HEK293 (cell line): ENCODE results near the gene FGD6.

ENCODE experiments used
- CTCF ChIP-seq: fragments of 450-650 bp; formaldehyde crosslinking; IDR thresholded peaks from 2 replicates; pipeline ENCODE4 v1.5.1; 2016; ENCODE audit warnings: missing biosample characterization, missing genetic modification characterization
- REST ChIP-seq: fragments of 450-650 bp; formaldehyde crosslinking; IDR thresholded peaks from 2 replicates; pipeline ENCODE4 v1.5.1; 2016; ENCODE audit warnings: missing biosample characterization, missing genetic modification characterization
- ZBTB1 ChIP-seq: fragments of 450-650 bp; formaldehyde crosslinking; IDR thresholded peaks from 2 replicates; pipeline ENCODE4 v1.5.1; 2016; ENCODE audit warnings: missing biosample characterization, missing genetic modification characterization
- ZNF133 ChIP-seq: fragments of 450-650 bp; formaldehyde crosslinking; IDR thresholded peaks from 2 replicates; pipeline ENCODE4 v1.5.1; 2016; ENCODE audit warnings: missing biosample characterization, missing genetic modification characterization
- ZNF311 ChIP-seq: fragments of 450-650 bp; formaldehyde crosslinking; IDR thresholded peaks from 2 replicates; pipeline ENCODE4 v1.5.1; 2017; ENCODE audit warnings: missing biosample characterization, missing genetic modification characterization, borderline replicate concordance
- ZNF394 ChIP-seq: fragments of 450-650 bp; formaldehyde crosslinking; IDR thresholded peaks from 2 replicates; pipeline ENCODE4 v1.5.1; 2016; ENCODE audit warnings: missing biosample characterization, missing genetic modification characterization, mild to moderate bottlenecking, moderate library complexity, borderline replicate concordance
- ZNF555 ChIP-seq: fragments of 450-650 bp; formaldehyde crosslinking; conservative IDR thresholded peaks from 2 replicates; pipeline ENCODE4 v1.5.1; 2017; ENCODE audit warnings: missing biosample characterization, mild to moderate bottlenecking, missing genetic modification characterization, inconsistent platforms
- ZNF792 ChIP-seq: fragments of 450-650 bp; formaldehyde crosslinking; IDR thresholded peaks from 2 replicates; pipeline ENCODE4 v1.5.1; 2016; ENCODE audit warnings: missing biosample characterization, missing genetic modification characterization
- ZSCAN18 ChIP-seq: fragments of 450-650 bp; formaldehyde crosslinking; IDR thresholded peaks from 2 replicates; pipeline ENCODE4 v1.5.1; 2016; ENCODE audit warnings: missing biosample characterization, missing genetic modification characterization
- TF ChIP-seq, protein P1 (sequence below): fragments of 450-650 bp; formaldehyde crosslinking; IDR thresholded peaks from 2 replicates; pipeline ENCODE4 v1.5.1; 2016; ENCODE audit warnings: missing biosample characterization, missing genetic modification characterization
- TF ChIP-seq, protein P2 (sequence below): fragments of 450-650 bp; formaldehyde crosslinking; IDR thresholded peaks from 2 replicates; pipeline ENCODE4 v1.5.1; 2017; ENCODE audit warnings: missing biosample characterization, mild to moderate bottlenecking, missing genetic modification characterization, moderate library complexity
- TF ChIP-seq, protein P3 (sequence below): fragments of 450-650 bp; formaldehyde crosslinking; IDR thresholded peaks from 2 replicates; pipeline ENCODE4 v1.5.1; 2016; ENCODE audit warnings: missing biosample characterization, missing genetic modification characterization
- TF ChIP-seq, protein P4 (sequence below): fragments of 450-650 bp; formaldehyde crosslinking; IDR thresholded peaks from 2 replicates; pipeline ENCODE4 v1.5.1; 2016; ENCODE audit warnings: missing biosample characterization, missing genetic modification characterization

- TF ChIP-seq CTCF (no peak), ZNF133 (tag by site-specific recombination) (no peak), ZSCAN18 (tag by site-specific recombination) (no peak), ZBTB1 (no peak), REST (tag by site-specific recombination) (no peak), ZNF311 (tag by site-specific recombination) (no peak), ZNF555 (tag by site-specific recombination) (no peak), ZNF792 (tag by site-specific recombination) (no peak), ZNF394 (tag by site-specific recombination) (no peak)
- TF ChIP-seq, protein P1, sequence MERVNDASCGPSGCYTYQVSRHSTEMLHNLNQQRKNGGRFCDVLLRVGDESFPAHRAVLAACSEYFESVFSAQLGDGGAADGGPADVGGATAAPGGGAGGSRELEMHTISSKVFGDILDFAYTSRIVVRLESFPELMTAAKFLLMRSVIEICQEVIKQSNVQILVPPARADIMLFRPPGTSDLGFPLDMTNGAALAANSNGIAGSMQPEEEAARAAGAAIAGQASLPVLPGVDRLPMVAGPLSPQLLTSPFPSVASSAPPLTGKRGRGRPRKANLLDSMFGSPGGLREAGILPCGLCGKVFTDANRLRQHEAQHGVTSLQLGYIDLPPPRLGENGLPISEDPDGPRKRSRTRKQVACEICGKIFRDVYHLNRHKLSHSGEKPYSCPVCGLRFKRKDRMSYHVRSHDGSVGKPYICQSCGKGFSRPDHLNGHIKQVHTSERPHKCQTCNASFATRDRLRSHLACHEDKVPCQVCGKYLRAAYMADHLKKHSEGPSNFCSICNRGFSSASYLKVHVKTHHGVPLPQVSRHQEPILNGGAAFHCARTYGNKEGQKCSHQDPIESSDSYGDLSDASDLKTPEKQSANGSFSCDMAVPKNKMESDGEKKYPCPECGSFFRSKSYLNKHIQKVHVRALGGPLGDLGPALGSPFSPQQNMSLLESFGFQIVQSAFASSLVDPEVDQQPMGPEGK (tag by site-specific recombination): no peak
- TF ChIP-seq, protein P2, sequence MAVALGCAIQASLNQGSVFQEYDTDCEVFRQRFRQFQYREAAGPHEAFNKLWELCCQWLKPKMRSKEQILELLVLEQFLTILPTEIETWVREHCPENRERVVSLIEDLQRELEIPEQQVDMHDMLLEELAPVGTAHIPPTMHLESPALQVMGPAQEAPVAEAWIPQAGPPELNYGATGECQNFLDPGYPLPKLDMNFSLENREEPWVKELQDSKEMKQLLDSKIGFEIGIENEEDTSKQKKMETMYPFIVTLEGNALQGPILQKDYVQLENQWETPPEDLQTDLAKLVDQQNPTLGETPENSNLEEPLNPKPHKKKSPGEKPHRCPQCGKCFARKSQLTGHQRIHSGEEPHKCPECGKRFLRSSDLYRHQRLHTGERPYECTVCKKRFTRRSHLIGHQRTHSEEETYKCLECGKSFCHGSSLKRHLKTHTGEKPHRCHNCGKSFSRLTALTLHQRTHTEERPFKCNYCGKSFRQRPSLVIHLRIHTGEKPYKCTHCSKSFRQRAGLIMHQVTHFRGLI (tag by site-specific recombination): no peak
- TF ChIP-seq, protein P3, sequence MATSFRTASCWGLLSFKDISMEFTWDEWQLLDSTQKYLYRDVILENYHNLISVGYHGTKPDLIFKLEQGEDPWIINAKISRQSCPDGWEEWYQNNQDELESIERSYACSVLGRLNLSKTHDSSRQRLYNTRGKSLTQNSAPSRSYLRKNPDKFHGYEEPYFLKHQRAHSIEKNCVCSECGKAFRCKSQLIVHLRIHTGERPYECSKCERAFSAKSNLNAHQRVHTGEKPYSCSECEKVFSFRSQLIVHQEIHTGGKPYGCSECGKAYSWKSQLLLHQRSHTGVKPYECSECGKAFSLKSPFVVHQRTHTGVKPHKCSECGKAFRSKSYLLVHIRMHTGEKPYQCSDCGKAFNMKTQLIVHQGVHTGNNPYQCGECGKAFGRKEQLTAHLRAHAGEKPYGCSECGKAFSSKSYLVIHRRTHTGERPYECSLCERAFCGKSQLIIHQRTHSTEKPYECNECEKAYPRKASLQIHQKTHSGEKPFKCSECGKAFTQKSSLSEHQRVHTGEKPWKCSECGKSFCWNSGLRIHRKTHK: no peak
- TF ChIP-seq, protein P4, sequence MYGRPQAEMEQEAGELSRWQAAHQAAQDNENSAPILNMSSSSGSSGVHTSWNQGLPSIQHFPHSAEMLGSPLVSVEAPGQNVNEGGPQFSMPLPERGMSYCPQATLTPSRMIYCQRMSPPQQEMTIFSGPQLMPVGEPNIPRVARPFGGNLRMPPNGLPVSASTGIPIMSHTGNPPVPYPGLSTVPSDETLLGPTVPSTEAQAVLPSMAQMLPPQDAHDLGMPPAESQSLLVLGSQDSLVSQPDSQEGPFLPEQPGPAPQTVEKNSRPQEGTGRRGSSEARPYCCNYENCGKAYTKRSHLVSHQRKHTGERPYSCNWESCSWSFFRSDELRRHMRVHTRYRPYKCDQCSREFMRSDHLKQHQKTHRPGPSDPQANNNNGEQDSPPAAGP (tag by site-specific recombination): no peak
Measured at GRCh38 chr12:95258151-95258550, 40.9 kb upstream of the FGD6 start.
